IMR-90 (cell line): ENCODE measurements around the gene ACTA2.

ENCODE experiments used
- CEBPB ChIP-seq: IDR thresholded peaks from 2 replicates; pipeline ENCODE4 v1.6.1; 2012; ENCODE audit warnings: low read depth, low read length, improper control_type of control experiment
- CTCF ChIP-seq: conservative IDR thresholded peaks from 2 replicates; pipeline ENCODE4 v1.5.1; 2012; ENCODE audit warnings: mild to moderate bottlenecking, low read depth, low read length, improper control_type of control experiment
- POLR2A ChIP-seq: IDR thresholded peaks from 2 replicates; pipeline ENCODE4 v1.6.1; 2012; ENCODE audit warnings: mild to moderate bottlenecking, low read depth, low read length

DNA sequence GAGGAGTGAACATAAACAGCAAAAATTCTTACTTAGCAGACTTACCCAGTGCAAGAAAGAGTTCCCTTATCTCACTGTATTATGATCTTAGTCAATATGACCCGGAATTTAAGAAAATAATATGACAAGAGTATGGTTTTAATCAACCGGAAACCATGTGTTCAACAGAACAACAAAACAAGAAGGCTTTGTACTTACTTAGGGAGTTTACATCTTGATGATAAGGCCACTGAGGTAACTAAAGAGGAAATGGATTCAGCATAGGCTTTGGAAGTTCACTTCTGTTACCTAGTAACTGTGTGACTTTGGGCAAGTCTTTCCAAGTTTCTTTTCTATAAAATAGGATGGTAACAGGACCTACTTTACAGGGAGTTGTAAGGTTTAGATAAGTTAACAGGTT lies 30.6 kb upstream of the ACTA2 start:
- TF ChIP-seq CTCF, result no peak
- TF ChIP-seq CEBPB, result no peak
- TF ChIP-seq POLR2A, result no peak
